HG03045 (cell line): ENCODE data around the gene GRID2.

Experiments used
- ATAC-seq: cut with Tn5 transposase; IDR thresholded peaks from one replicate; pipeline ENCODE4 v1.9.1; 2021; ENCODE audit warnings: mild to moderate bottlenecking, moderate library complexity; ENCODE audit not compliant: unreplicated experiment

GRID2 gene

GRCh38 chr4:93373893-93374860 lies 1070.4 kb downstream of the GRID2 start:
- no peak for ATAC-seq

- ATAC-seq = no peak
Measured at GRCh38 chr4:93384241-93384640, 1080.5 kb downstream of the GRID2 start.

- ATAC-seq = no peak
Measured at GRCh38 chr4:93384887-93385286, 1081.1 kb downstream of the GRID2 start.

DNA sequence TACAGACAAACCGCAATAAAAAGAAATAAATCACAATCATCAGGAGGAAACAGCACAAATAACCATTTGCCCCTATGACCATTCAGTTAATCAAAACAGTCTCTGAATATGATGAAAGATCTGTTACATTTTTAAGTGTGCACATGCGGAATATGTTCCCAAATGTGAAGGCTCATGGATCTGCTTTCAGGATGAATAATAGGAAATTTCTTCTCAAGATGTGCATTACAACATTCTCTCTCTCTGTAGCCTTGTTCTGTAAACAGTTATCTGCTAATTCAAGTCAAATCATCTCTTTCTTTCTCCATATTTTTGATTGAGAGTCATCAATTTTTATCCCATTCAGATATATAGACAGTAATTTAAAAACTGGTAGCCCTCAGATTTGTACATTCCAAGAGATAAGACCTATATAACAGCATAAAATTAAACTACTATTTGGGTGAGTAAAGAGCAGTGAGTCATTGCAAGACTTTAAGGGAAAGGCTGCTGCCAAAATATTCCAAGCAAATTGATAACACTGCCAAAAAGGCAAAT lies 1090.8 kb downstream of the GRID2 start:
- ATAC-seq = no peak

GRCh38 chr4:93396272-93396671 lies 1092.5 kb downstream of the GRID2 start:
- ATAC-seq = no peak

- no peak for ATAC-seq
Measured at GRCh38 chr4:93403571-93403970, 1099.8 kb downstream of the GRID2 start.

GRCh38 chr4:93407493-93408275 lies 1103.9 kb downstream of the GRID2 start:
- no peak for ATAC-seq

DNA sequence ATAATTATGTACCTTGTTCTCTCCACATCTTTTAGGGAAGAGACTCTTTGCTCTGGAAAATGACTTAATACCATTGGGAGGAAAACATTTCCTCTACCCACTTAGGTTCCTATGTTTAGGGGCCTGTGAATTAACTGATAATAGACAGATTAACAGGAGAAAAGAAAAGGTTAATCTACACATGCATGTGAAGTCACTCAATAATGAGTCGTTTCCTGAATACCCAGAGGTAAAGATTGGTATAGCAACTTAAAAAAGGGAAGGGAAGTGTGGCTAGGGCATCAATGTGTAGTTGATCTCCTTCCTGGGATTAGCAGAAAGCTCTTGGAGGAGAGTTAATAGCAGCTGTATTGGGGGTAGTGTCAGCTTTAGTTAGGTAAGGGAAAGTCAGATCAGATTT lies 1105.3 kb downstream of the GRID2 start:
- no peak for ATAC-seq

DNA sequence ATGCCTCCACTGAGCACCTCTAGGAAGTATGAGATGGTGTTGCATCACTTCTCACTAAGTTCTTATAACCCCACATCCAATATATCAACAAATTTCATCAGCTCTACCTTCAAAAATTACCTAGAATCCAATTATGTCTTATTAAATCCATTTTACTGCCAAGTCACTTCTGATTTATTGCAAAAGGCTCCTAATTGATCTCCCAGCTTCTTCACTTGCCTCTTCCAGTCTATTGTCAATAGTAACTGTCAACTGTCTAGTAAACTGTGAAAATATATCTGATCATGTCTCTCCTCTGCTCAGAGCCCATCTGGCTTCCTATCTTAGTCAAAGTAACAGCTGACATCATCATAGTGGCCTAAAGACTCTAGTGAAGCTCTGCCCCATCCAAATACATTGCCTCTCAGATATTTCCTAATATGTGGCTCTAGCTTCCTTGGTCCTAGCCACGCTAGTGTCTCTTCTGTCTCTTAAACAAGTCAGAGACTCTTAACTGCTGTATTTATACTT lies 1110.3 kb downstream of the GRID2 start:
- no peak for ATAC-seq

GRCh38 chr4:93416344-93417128 lies 1112.8 kb downstream of the GRID2 start:
- ATAC-seq = no peak

GRCh38 chr4:93431371-93431770 lies 1127.6 kb downstream of the GRID2 start:
- ATAC-seq = no peak

DNA sequence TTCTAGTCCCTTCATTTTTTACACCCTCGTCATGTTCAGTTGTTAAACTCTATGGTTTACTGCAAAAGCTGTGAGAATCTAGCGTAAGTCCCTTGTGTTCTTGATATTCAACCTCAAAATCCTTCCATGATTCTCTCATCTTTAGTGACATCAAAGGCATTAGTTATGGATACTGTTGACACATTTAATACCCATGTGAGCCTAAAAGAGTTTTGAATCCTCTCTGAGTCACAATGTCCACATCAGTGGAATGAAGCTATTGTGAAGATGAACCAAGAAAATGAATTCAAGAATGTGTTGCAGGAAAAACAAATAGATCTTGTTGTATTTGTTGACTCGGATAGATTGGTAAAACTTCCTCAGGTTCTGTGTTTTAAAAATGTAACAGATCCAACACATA lies 1130.1 kb downstream of the GRID2 start:
- ATAC-seq = no peak

GRCh38 chr4:93436000-93436626 lies 1132.3 kb downstream of the GRID2 start:
- ATAC-seq = no peak

DNA sequence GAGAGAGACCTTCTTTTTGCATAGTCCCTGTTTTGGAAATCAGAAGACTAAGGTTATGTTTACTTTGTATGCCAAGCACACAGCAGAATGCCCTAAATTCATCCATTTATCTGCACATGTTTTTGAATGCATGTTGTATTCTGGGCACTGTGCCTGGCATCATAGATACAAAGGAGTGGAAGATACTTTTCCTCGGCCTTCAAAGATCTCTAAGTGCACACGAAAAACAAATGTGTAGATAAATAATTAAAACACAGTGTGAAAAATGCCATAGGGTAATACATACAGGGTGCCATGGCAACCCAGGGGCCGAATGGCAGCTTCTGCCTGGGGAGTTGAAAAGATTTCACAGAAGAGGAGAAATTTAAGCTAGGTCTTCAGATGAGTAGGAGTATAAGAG lies 1134.2 kb downstream of the GRID2 start:
- no peak for ATAC-seq

DNA sequence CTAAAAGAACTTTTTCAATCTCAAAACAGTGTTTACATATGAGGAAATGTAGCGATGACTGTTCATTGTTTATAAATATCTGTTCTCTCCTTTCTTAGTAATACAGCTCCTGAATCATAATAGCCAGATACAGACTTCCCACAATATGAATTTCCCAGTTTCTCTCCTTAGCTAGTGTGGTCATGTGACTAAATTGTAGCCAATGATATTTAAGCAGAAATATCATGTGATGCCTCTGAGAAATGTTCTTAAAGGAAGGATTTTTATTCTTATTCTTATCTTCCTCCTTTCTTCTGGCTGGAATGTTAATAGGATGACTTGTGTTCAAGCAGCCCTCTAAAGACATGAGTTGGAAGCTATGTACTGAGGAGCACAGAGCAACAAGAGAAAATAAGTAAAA lies 1141.1 kb downstream of the GRID2 start:
- ATAC-seq = no peak

GRCh38 chr4:93446038-93446437 lies 1142.3 kb downstream of the GRID2 start:
- ATAC-seq = no peak

GRCh38 chr4:93448691-93449293 lies 1145.0 kb downstream of the GRID2 start:
- no peak for ATAC-seq

GRCh38 chr4:93451954-93452353 lies 1148.2 kb downstream of the GRID2 start:
- ATAC-seq = no peak

GRCh38 chr4:93461541-93461940 lies 1157.8 kb downstream of the GRID2 start:
- no peak for ATAC-seq

- no peak for ATAC-seq
Measured at GRCh38 chr4:93466446-93466845, 1162.7 kb downstream of the GRID2 start.
